Stimulated activated CD8-positive, alpha-beta memory T cell treated with anti-CD3 and anti-CD28 coated beads, Interleukin-2, amount 100 ng/mL, for 48 hours (primary cell): ENCODE measurements around the gene AMHR2.

ENCODE experiments used
- DNase-seq, 2 donors: peaks; one replicate each; pipeline ENCODE4 v3.0.0-alpha.2; 2020; ENCODE audit warnings: low read depth in 2 of 2

The AMHR2 gene

GRCh38 chr12:53452159-53453077 lies 28.8 kb downstream of the AMHR2 start:
- peak; percentile 49 to 51 for DNase-seq

GRCh38 chr12:53453953-53454640 lies 30.4 kb downstream of the AMHR2 start:
- DNase-seq, result no peak

GRCh38 chr12:53454707-53455106 lies 31.1 kb downstream of the AMHR2 start:
- no peak for DNase-seq

GRCh38 chr12:53456654-53457366 lies 33.2 kb downstream of the AMHR2 start:
- no peak for DNase-seq

- no peak for DNase-seq
These were observed 35.4 kb downstream of the AMHR2 start for GRCh38 chr12:53459097-53459496.

GRCh38 chr12:53461059-53461458 lies 37.4 kb downstream of the AMHR2 start:
- DNase-seq, result no peak

- DNase-seq, result no peak
These were observed 37.9 kb downstream of the AMHR2 start for GRCh38 chr12:53461591-53461990.

- no peak for DNase-seq
These were observed 39.3 kb downstream of the AMHR2 start for GRCh38 chr12:53462935-53463334.

- no peak for DNase-seq
These were observed 40.3 kb downstream of the AMHR2 start for GRCh38 chr12:53463802-53464560.

- DNase-seq, result no peak
These were observed 41.2 kb downstream of the AMHR2 start for GRCh38 chr12:53464685-53465418.

- no peak for DNase-seq
These were observed 42.0 kb downstream of the AMHR2 start for GRCh38 chr12:53465679-53466078.

- no peak for DNase-seq
These were observed 43.0 kb downstream of the AMHR2 start for GRCh38 chr12:53466640-53467039.

GRCh38 chr12:53467082-53467481 lies 43.4 kb downstream of the AMHR2 start:
- no peak for DNase-seq

- DNase-seq, result no peak
These were observed 44.2 kb downstream of the AMHR2 start for GRCh38 chr12:53467880-53468279.

GRCh38 chr12:53468282-53468681 lies 44.6 kb downstream of the AMHR2 start:
- no peak for DNase-seq

- no peak for DNase-seq
These were observed 48.5 kb downstream of the AMHR2 start for GRCh38 chr12:53472056-53472582.

- no peak for DNase-seq
These were observed 50.4 kb downstream of the AMHR2 start for GRCh38 chr12:53474077-53474476.

GRCh38 chr12:53474819-53475218 lies 51.2 kb downstream of the AMHR2 start:
- no peak for DNase-seq

- DNase-seq, result no peak
These were observed 53.1 kb downstream of the AMHR2 start for GRCh38 chr12:53476769-53477209.

- DNase-seq, result no peak
These were observed 55.2 kb downstream of the AMHR2 start for GRCh38 chr12:53478865-53479264.

GRCh38 chr12:53479331-53479730 lies 55.7 kb downstream of the AMHR2 start:
- DNase-seq, result no peak
